Endothelial cell of umbilical vein (primary cell): ENCODE measurements around the gene SLC9B1. TPM values are rescaled to one million over a fixed set of nuclear protein-coding genes. Genes with fewer than 3 reads are reported as not detected.
"Not testable (repeated sequence)": the region's sequence is repeated elsewhere in the genome, so short reads cannot be mapped to it uniquely, and the experiment has no call there.

ENCODE experiments used
- BruUV-seq: library from RNA; stranded (reverse); fragments of 400-500 nt; replicated peaks from 2 replicates; lab custom pipeline; 2021; lab: Mats Ljungman, UMichigan
- CTCF ChIA-PET: fragments of 300-600, 350-600 bp; sonication (Branson Sonifier 250); formaldehyde crosslinking; loops from one replicate; lab custom pipeline; 2021; ENCODE audit warnings: antibody characterized with exemption, inconsistent platforms; lab: Charles Lee
- POLR2A ChIA-PET: fragments of 300-600, 350-600 bp; sonication (Branson Sonifier 250); formaldehyde crosslinking; loops from one replicate; lab custom pipeline; 2021; ENCODE audit warnings: antibody characterized with exemption, inconsistent platforms; lab: Charles Lee
- DNase-seq: peaks from one replicate; pipeline ENCODE4 v3.0.0-alpha.2; 2011; ENCODE audit warnings: low read depth, low spot score
- FAIRE-seq: peaks from 2 replicates; lab custom pipeline; 2011; peaks lifted over from hg19 to GRCh38; lab: Jason Lieb, UNC
- H2AFZ ChIP-seq: 2 replicates; pipeline ENCODE4 v1.6.0; 2012; ENCODE audit warnings: low read depth, low read length, control low read depth, inconsistent platforms
- H3K27ac ChIP-seq: 2 replicates; pipeline ENCODE4 v1.5.1; 2011; ENCODE audit warnings: low read depth, mild to moderate bottlenecking, control low read depth, low read length, moderate library complexity; ENCODE audit not compliant: insufficient read depth
- H3K27me3 ChIP-seq, 2 experiments: 2 replicates each; pipeline versions ENCODE4 v1.6.0 to v1.6.1; 2011; ENCODE audit warnings: low read length in 2 of 2, mixed read lengths in 1 of 2; ENCODE audit not compliant: control insufficient read depth in 2 of 2, insufficient read depth in 2 of 2
- H3K36me3 ChIP-seq, 2 experiments: 2 replicates in 1 of 2; 3 replicates in 1 of 2; pipeline ENCODE4 v1.5.1; 2011; ENCODE audit warnings: low read length in 2 of 2, mild to moderate bottlenecking in 1 of 2, moderate library complexity in 1 of 2; ENCODE audit not compliant: control insufficient read depth in 2 of 2, insufficient read depth in 2 of 2; ENCODE audit errors: extremely low read depth in 1 of 2
- H3K4me1 ChIP-seq: 3 replicates; pipeline ENCODE4 v1.5.1; 2011; ENCODE audit warnings: mild to moderate bottlenecking, low read length; ENCODE audit not compliant: control insufficient read depth, insufficient read depth; ENCODE audit errors: extremely low read depth
- H3K4me2 ChIP-seq: 2 replicates; pipeline ENCODE4 v1.6.1; 2011; ENCODE audit warnings: low read length, control low read depth, mixed read lengths; ENCODE audit not compliant: insufficient read depth
- H3K4me3 ChIP-seq, 3 experiments: fragments of 200-600 bp in 1 of 3; sonication (generic), shearing (Covaris generic) in 1 of 3; replicated peaks in 1 of 3; 2 replicates each; pipeline ENCODE4 v1.5.1; 2011 to 2016; ENCODE audit warnings: control low read depth in 3 of 3, low read length in 3 of 3, mild to moderate bottlenecking in 2 of 3, inconsistent platforms in 1 of 3, low read depth in 1 of 3, moderate library complexity in 1 of 3; ENCODE audit not compliant: insufficient read depth in 1 of 3
- H3K79me2 ChIP-seq: 2 replicates; pipeline ENCODE4 v1.6.0; 2012; ENCODE audit warnings: low read length, inconsistent platforms; ENCODE audit not compliant: control insufficient read depth, insufficient read depth
- H3K9ac ChIP-seq: replicated peaks from 2 replicates; pipeline ENCODE3; 2011; ENCODE audit warnings: low read length, control low read depth; ENCODE audit not compliant: insufficient read depth; ENCODE audit errors: extremely low read depth
- H3K9me1 ChIP-seq: replicated peaks from 3 replicates; pipeline ENCODE4 v1.6.0; 2011; ENCODE audit warnings: mild to moderate bottlenecking, low read length; ENCODE audit not compliant: control insufficient read depth, insufficient read depth; ENCODE audit errors: extremely low read depth
- H3K9me3 ChIP-seq: replicated peaks from 2 replicates; pipeline ENCODE4 v1.5.1; 2012; ENCODE audit warnings: low read length, inconsistent platforms; ENCODE audit not compliant: control insufficient read depth, insufficient read depth
- H4K20me1 ChIP-seq: replicated peaks from 2 replicates; pipeline ENCODE3; 2011; ENCODE audit warnings: mild to moderate bottlenecking, low read length; ENCODE audit not compliant: control insufficient read depth, insufficient read depth; ENCODE audit errors: extremely low read depth
- CTCF ChIP-seq, 2 donors: IDR thresholded peaks; 1 replicate in 1 of 2; 2 replicates in 1 of 2; pipeline ENCODE4 v1.5.1; 2011; ENCODE audit warnings: low read length in 2 of 2, mild to moderate bottlenecking in 2 of 2, moderate library complexity in 2 of 2, control low read depth in 1 of 2, inconsistent platforms in 1 of 2, low read depth in 1 of 2; ENCODE audit not compliant: insufficient read depth in 1 of 2; ENCODE audit errors: extremely low read depth in 1 of 2
- EZH2 ChIP-seq: IDR thresholded peaks from 2 replicates; pipeline ENCODE4 v1.6.1; 2012; ENCODE audit warnings: borderline replicate concordance, low read depth, mild to moderate bottlenecking, moderate library complexity, low read length, inconsistent platforms; ENCODE audit not compliant: severe bottlenecking
- GATA2 ChIP-seq: IDR thresholded peaks from 2 replicates; pipeline ENCODE4 v1.7.0; 2011; ENCODE audit warnings: low read depth, mild to moderate bottlenecking, moderate library complexity, mixed read lengths, low read length; ENCODE audit not compliant: insufficient read length, insufficient read depth
- JUN ChIP-seq: IDR thresholded peaks from 2 replicates; pipeline ENCODE4 v1.6.1; 2011; ENCODE audit warnings: borderline replicate concordance, low read depth; ENCODE audit not compliant: insufficient read length, insufficient read depth
- MAX ChIP-seq: IDR thresholded peaks from 2 replicates; pipeline ENCODE4 v1.6.1; 2011; ENCODE audit not compliant: insufficient read depth, insufficient read length
- MYC ChIP-seq: IDR thresholded peaks from one replicate; pipeline ENCODE4 v1.6.1; 2011; ENCODE audit warnings: mild to moderate bottlenecking, low read depth, low read length
- POLR2A ChIP-seq: IDR thresholded peaks from 2 replicates; pipeline ENCODE4 v1.6.1; 2012; ENCODE audit warnings: low read depth, mild to moderate bottlenecking, control low read depth, low read length
- POLR2AphosphoS5 ChIP-seq: IDR thresholded peaks from 2 replicates; pipeline ENCODE4 v1.6.1; 2012; ENCODE audit warnings: low read depth, mild to moderate bottlenecking, control low read depth, low read length, moderate library complexity; ENCODE audit not compliant: insufficient read depth
- dilution Hi-C: fragments of 300-500 bp; cut with MboI; formaldehyde crosslinking; loops from one replicate; pipeline ENCODE4 v1.15.0; 2019; ENCODE audit warnings: low sequenced_read_pairs; ENCODE audit not compliant: extremely low pct_ligation_motif_present
- intact Hi-C: fragments of 100-400 bp; cut with micrococcal nuclease; formaldehyde crosslinking; loops from one replicate; pipeline ENCODE4 v1.10.0; 2022
- polyA plus RNA-seq, 4 experiments: library from polyadenylated mRNA; depleted of rRNA in 3 of 4; stranded (reverse) in 3 of 4; unstranded in 1 of 4; fragments of >200 nt; gene quantifications; 2 replicates each; pipeline versions ENCODE4 v1.2.1 to v1.2.3, GENCODE V29; 2011 to 2012; ENCODE audit warnings: missing spikeins in 1 of 4
- total RNA-seq: library from RNA; stranded (reverse); gene quantifications from 2 replicates; pipeline ENCODE4 v1.2.3, GENCODE V29; 2021

Gene SLC9B1
- total and polyA plus RNA-seq, 2 donors (not counting 3 experiments of a cell fraction or from before 2014, with no cell fraction given), result 0.19 to 0.49 TPM

- Histone ChIP-seq H3K9me3 (no peaks in the 10 kb centered on the region), H3K9ac (no peak overlapping the region), H3K79me2 (no peaks in the 10 kb centered on the region), H3K9me1 (no peaks in the 10 kb centered on the region), H3K4me2 (no peak overlapping the region), H3K27me3 (no peaks in the 10 kb centered on the region), H2AFZ (no peak overlapping the region), H3K4me1 (no peaks in the 10 kb centered on the region), H3K4me3 (no peak overlapping the region), H4K20me1 (no peaks in the 10 kb centered on the region), H3K36me3 (no peaks in the 10 kb centered on the region), H3K27ac (no peak overlapping the region)
- ChIA-PET CTCF (no interaction called here), POLR2A (no interaction called here)
- intact Hi-C loops (no loop called here), dilution Hi-C loops (no loop called here)
- FAIRE-seq (no peak), DNase-seq (no peak)
- no peak for TF ChIP-seq GATA2
- no peak for TF ChIP-seq POLR2A
- TF ChIP-seq CTCF (IDR thresholded peaks at IDR 0.05; ENCODE audit: extremely low read depth in 1 of 2, insufficient read depth in 1 of 2, low read depth in 1 of 2, low read length in 2 of 2), result no peak
- TF ChIP-seq EZH2, result no peak
- TF ChIP-seq MAX, result no peak
- TF ChIP-seq MYC, result no peak
- no peak for TF ChIP-seq JUN
- TF ChIP-seq POLR2AphosphoS5, result no peak
- BruUV-seq, result no TSS peak
These were observed 74.4 kb downstream of the SLC9B1 start for GRCh38 chr4:102945066-102945465.

GRCh38 chr4:102938063-102938462 is 81.4 kb downstream of the SLC9B1 start:
- CTCF ChIA-PET, H3K27me3 ChIP-seq, H3K9ac ChIP-seq, H3K9me1 ChIP-seq, FAIRE-seq, H2AFZ ChIP-seq, H3K4me3 ChIP-seq, intact Hi-C loops, H3K36me3 ChIP-seq, H3K27ac ChIP-seq, POLR2A ChIA-PET, H3K4me2 ChIP-seq, BruUV-seq, H3K9me3 ChIP-seq, H3K79me2 ChIP-seq, H3K4me1 ChIP-seq, dilution Hi-C loops, H4K20me1 ChIP-seq, DNase-seq: not testable (repeated sequence)
